Measurements from ENCODE around the gene ANKRD17.
"Not testable (repeated sequence)": the region's sequence is repeated elsewhere in the genome, so short reads cannot be mapped to it uniquely, and the experiment has no call there.

The ANKRD17 gene

GRCh38 chr4:73206236-73206635 lies 52.4 kb downstream of the ANKRD17 start (continued):
- TF ChIP-seq PRDM10 (tag by site-specific recombination; IDR thresholded peaks at IDR 0.05) (no peak), ZNF311 (tag by site-specific recombination; IDR thresholded peaks at IDR 0.05; ENCODE audit: borderline replicate concordance) (no peak), AEBP2 (tag by site-specific recombination; IDR thresholded peaks at IDR 0.05; ENCODE audit: borderline replicate concordance) (no peak), ZNF280D (tag by site-specific recombination; IDR thresholded peaks at IDR 0.05) (no peak)

GRCh38 chr4:73205482-73205881 lies 53.1 kb downstream of the ANKRD17 start:
- Histone ChIP-seq H3K9me3 (ENCODE audit: control insufficient read depth, insufficient read depth, low read depth, low read length) (no peaks in the 10 kb centered on the region), H3K4me1 (ENCODE audit: control insufficient read depth, insufficient read depth, low read length) (no peaks in the 10 kb centered on the region), H3K4me3 (ENCODE audit: low read depth, low read length) (no peak overlapping the region), H3K36me3 (ENCODE audit: control insufficient read depth in 2 of 2, insufficient read depth in 1 of 2, low read length in 2 of 2) (no peaks in the 10 kb centered on the region), H3K27ac (ENCODE audit: extremely low read depth, low read depth, low read length) (no peak overlapping the region)
- ChIA-PET CTCF (interaction anchor here (0.6 kb wide), 1 partner anchor 56 kb away, joined by 4 read pairs; no protein-coding TSS in a partner anchor), POLR2A (no interaction called here)
- TF ChIP-seq ZNF747 (tag by site-specific recombination; IDR thresholded peaks at IDR 0.05) (no peak), ZNF544 (tag by site-specific recombination; IDR thresholded peaks at IDR 0.05) (no peak), ZNF175 (tag by site-specific recombination; IDR thresholded peaks at IDR 0.05) (no peak), HOXA7 (CRISPR knock-in tag; IDR thresholded peaks at IDR 0.05; ENCODE audit: borderline replicate concordance) (no peak), ZBTB7A (tag by site-specific recombination; IDR thresholded peaks at IDR 0.05; ENCODE audit: low read depth) (no peak), ZNF660 (tag by site-specific recombination; IDR thresholded peaks at IDR 0.05) (no peak), GLI2 (tag by site-specific recombination; IDR thresholded peaks at IDR 0.05; ENCODE audit: borderline replicate concordance, low read depth) (no peak), ZNF211 (tag by site-specific recombination; IDR thresholded peaks at IDR 0.05; ENCODE audit: low read depth) (no peak), OVOL3 (tag by site-specific recombination; IDR thresholded peaks at IDR 0.05) (no peak), ZNF610 (tag by site-specific recombination; IDR thresholded peaks at IDR 0.05; ENCODE audit: borderline replicate concordance) (no peak)

- TF ChIP-seq ZNF202 (tag by site-specific recombination; IDR thresholded peaks at IDR 0.05; ENCODE audit: borderline replicate concordance), result 0 out of 2 replicates have a peak, but pooled peaks have one; percentile 8
- H3K27ac ChIP-seq (ENCODE audit: extremely low read depth, low read depth, low read length); CTCF ChIA-PET; H3K36me3 ChIP-seq (ENCODE audit: control insufficient read depth in 2 of 2, insufficient read depth in 1 of 2, low read length in 2 of 2); H3K4me3 ChIP-seq (ENCODE audit: low read depth, low read length); H3K9me3 ChIP-seq (ENCODE audit: control insufficient read depth, insufficient read depth, low read depth, low read length); POLR2A ChIA-PET; H3K4me1 ChIP-seq (ENCODE audit: control insufficient read depth, insufficient read depth, low read length): not testable (repeated sequence)
These were observed 54.6 kb downstream of the ANKRD17 start for GRCh38 chr4:73203976-73204375.
